AG08395 (cell line): Measurements from ENCODE around the gene ARHGDIA.
"Not testable (repeated sequence)": the region's sequence is repeated elsewhere in the genome, so short reads cannot be mapped to it uniquely, and the experiment has no call there.

ENCODE experiments used
- DNase-seq: peaks from one replicate; pipeline ENCODE4 v3.0.0; 2012; ENCODE audit warnings: mixed read lengths, low spot score

The ARHGDIA gene

GRCh38 chr17:81870981-81871386, at the start of gene ARHGDIA:
Gene ARHGDIA, minus strand, starts transcription at chr17:81871337. Its CDS starts 1,407 bp downstream, at chr17:81869930.
- no peak for DNase-seq

GRCh38 chr17:81918832-81919545, 47.9 kb upstream of the ARHGDIA start:
- no peak for DNase-seq

GRCh38 chr17:81918333-81918669, 47.2 kb upstream of the ARHGDIA start:
- not testable (repeated sequence) for DNase-seq

GRCh38 chr17:81917565-81918332, 46.6 kb upstream of the ARHGDIA start, which contains the start of gene SIRT7:
Gene SIRT7, minus strand, starts transcription at chr17:81918176. Its CDS starts 45 bp downstream, at chr17:81918131.
- peak; percentile 97 for DNase-seq

- peak; percentile 70 for DNase-seq
Measured at GRCh38 chr17:81916234-81917001, 45.3 kb upstream of the ARHGDIA start.

- no peak for DNase-seq
Measured at GRCh38 chr17:81915331-81915730, 44.2 kb upstream of the ARHGDIA start.

GRCh38 chr17:81914103-81914850, 43.1 kb upstream of the ARHGDIA start:
- DNase-seq = no peak

- no peak for DNase-seq
Measured at GRCh38 chr17:81913394-81914102, 42.4 kb upstream of the ARHGDIA start.

- no peak for DNase-seq
Measured at GRCh38 chr17:81912441-81913309, 41.5 kb upstream of the ARHGDIA start.

GRCh38 chr17:81911969-81912368, 40.8 kb upstream of the ARHGDIA start:
- DNase-seq = no peak

GRCh38 chr17:81911277-81911961, 40.3 kb upstream of the ARHGDIA start, which contains the start of gene PCYT2:
Gene PCYT2, minus strand, starts transcription at chr17:81911399. Its CDS starts 44 bp downstream, at chr17:81911355.
- DNase-seq = peak; percentile 99

- no peak for DNase-seq
Measured at GRCh38 chr17:81910840-81911276, 39.7 kb upstream of the ARHGDIA start.

- no peak for DNase-seq
Measured at GRCh38 chr17:81909966-81910839, 39.1 kb upstream of the ARHGDIA start.

GRCh38 chr17:81909231-81909630, 38.1 kb upstream of the ARHGDIA start:
- DNase-seq = no peak

GRCh38 chr17:81908793-81909192, 37.7 kb upstream of the ARHGDIA start:
- no peak for DNase-seq

- no peak for DNase-seq
Measured at GRCh38 chr17:81907219-81908145, 36.3 kb upstream of the ARHGDIA start.
